GM12873 (cell line): ENCODE data around the gene INO80C.

ENCODE experiments used
- CTCF ChIP-seq: IDR thresholded peaks from 2 replicates; pipeline ENCODE4 v1.5.1; 2012; ENCODE audit warnings: low read depth, mild to moderate bottlenecking, moderate library complexity, low read length, control low read depth; ENCODE audit not compliant: insufficient read depth; ENCODE audit errors: missing control alignments

Gene INO80C

GRCh38 chr18:35525795-35526494 is 28.2 kb upstream of the INO80C start:
- TF ChIP-seq CTCF, result no peak

- TF ChIP-seq CTCF, result no peak
Measured at GRCh38 chr18:35524226-35524625, 26.5 kb upstream of the INO80C start.

- TF ChIP-seq CTCF, result no peak
Measured at GRCh38 chr18:35522130-35522959, 24.6 kb upstream of the INO80C start.

- TF ChIP-seq CTCF, result no peak
Measured at GRCh38 chr18:35521133-35521532, 23.4 kb upstream of the INO80C start.

- TF ChIP-seq CTCF, result no peak
Measured at GRCh38 chr18:35519148-35519899, 21.6 kb upstream of the INO80C start.

GRCh38 chr18:35517715-35518114 is 20.0 kb upstream of the INO80C start:
- TF ChIP-seq CTCF, result no peak

GRCh38 chr18:35516789-35517188 is 19.0 kb upstream of the INO80C start:
- no peak for TF ChIP-seq CTCF
